Adipose tissue (tissue), 3 donors: ENCODE results near the gene BRD8. TPM values are rescaled to one million over a fixed set of nuclear protein-coding genes. Genes with fewer than 3 reads are reported as not detected.

Experiments
- H3K27ac ChIP-seq: one replicate; pipeline ENCODE4 v1.5.1; 2013; ENCODE audit warnings: low read depth, low read length
- WGBS, 3 donors: extraction: QIAGEN DNeasy Blood & Tissue Kit; methylation state at CpG; one replicate each; pipeline ENCODE4 v1.1.7; 2013; 5-methylcytosine and 5-hydroxymethylcytosine counted together
- polyA plus RNA-seq, 3 donors: library from polyadenylated mRNA; stranded (reverse); fragments of 200-250 nt; gene quantifications; one replicate each; pipeline ENCODE4 v1.2.3, GENCODE V29; 2013
- donor health status: healthy with polysubstance abuse.
- donor health status: Bipolar disorder and iron deficiency.
- donor health status: healthy.

BRD8 gene
- polyA plus RNA-seq, 3 donors: 17.8 to 27.7 (median 21.8) TPM

DNA sequence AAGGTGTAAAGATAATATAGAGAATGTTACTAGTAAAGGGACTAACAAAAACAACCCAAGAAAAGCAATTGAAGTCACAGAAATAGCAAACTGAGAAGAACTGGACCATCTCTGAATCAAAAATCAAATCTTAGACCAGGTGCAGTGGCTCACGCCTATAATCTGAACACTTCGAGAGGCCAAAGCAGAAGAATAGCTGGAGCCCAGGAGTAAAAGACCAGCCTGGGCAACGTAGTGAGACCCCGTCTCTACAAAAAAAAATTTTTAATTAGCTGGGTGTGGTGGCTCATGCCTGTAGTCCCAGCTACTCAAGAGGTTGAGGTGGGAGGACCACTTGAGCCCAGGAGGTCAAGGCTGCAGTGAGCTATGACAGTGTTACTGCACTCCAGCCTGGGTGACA lies 67.2 kb downstream of the BRD8 start:
- WGBS, 3 donors: 71 to 88% (median 79%) methylated on average over 4 of the region's 4 CpGs
- no peak overlapping the region for H3K27ac ChIP-seq

DNA sequence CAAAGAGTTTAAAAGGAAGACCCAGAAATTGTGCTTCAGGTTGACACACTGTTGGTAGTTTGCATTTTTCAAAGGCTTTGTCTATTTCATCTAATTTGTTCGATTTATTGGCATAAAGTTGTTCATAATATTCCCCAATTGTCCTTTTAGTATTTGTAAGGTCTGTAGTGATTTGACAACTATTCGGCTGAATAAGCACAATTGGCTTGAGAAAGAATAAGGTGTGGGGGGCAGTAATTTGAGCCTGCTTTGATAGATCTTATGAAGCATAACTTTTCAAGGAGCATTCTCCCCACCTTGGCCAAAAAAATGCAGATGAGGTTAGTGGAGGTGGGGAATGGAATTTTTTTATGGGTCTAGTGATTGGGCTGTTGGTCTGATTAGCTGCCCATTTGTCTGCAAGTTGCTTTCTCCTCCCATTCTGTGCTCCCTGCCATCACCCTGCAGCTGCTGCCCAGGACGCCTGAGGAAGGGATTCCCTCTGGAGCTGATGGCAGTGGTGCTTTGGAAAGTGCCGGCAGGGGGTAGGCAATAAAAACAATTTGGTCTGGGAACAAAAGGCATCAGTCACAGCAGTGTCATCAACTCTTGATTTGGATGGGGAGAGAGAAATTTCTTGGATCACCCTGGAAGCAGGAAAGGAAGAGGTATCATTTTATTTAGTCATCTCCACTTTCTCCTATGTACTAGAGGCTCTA lies 68.0 kb downstream of the BRD8 start:
- no peak overlapping the region for H3K27ac ChIP-seq
- 51 to 65% (median 56%) methylated on average over 4 of the region's 4 CpGs for WGBS, 3 donors

DNA sequence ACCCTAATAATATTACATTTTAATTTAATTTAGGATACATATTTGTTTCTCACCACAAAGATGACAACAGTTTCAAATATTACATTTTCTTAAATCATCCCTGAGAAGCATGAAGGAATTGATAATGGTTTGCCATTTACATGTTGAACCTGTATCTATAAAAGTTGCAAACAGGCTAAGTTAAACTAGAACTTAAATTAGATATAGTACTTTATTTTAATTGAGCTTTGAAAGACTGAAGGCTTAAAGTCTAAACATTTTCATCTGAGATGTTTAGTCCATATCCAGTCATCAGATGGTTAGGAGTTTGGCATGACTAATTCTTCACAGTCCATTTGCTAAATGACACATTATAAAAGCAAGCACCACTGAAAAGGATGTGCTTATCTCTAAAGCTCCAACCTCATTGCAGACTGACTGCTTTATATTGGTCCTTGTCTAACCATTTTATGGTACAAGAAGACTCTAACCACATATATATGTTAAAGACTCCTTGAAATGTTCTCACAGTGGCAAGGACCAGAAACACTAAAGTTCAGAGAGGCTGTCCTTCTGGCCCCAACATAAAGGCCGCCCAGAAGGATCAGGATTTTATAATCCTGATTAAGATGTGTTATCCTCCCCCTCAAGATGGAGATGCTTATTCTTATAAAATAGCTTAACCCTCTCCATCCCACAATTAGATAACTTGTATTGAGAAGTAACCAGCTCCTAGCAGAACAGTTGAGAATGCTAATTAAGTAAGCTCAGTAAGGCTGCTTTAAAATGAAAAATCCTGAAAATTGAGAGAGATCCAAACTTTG lies 68.8 kb downstream of the BRD8 start:
- 69 to 90% (median 86%) methylated on average over 1 of the region's 1 CpG for WGBS, 3 donors
- H3K27ac ChIP-seq: no peak overlapping the region

DNA sequence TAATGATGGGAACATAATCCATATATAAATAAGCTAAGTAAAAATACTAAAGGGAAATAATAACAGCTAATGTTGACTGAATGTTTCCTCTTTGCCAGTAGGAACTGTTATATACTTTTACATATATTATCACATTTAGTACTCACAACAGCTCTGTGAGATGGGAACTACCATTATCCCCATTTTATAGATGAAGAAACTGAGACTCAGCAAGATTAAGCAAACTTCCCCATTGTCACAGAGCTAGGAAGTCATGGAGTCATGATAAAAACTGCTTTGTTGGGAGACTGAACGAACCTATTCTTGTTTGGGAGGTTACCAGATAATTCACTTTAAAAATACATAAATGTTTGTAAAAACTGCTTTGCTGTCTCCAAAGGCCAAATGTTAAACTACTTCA lies 71.2 kb downstream of the BRD8 start:
- no peak overlapping the region for H3K27ac ChIP-seq
- 32 to 39% (median 38%) methylated on average over 1 of the region's 1 CpG for WGBS, 3 donors

DNA sequence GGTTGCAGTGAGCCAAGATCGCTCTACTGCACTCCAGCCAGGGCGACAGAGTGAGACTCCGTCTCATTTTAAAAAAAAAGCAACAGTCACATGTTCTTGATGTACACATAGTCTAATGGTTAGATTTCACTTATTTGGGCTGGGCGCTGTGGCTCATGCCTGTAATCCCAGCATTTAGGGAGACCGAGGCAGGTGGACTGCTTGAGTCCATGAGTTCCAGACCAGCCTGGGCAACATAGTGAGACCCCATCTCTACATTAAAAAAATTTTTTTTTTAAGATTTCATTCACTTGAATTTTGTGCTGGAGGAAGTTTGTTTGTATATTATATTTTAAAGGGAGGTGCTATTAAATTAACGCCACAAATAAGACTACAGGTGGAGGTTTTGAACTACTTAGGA lies 72.7 kb downstream of the BRD8 start:
- 90 to 95% (median 94%) methylated on average over 6 of the region's 6 CpGs for WGBS, 3 donors
- no peak overlapping the region for H3K27ac ChIP-seq

DNA sequence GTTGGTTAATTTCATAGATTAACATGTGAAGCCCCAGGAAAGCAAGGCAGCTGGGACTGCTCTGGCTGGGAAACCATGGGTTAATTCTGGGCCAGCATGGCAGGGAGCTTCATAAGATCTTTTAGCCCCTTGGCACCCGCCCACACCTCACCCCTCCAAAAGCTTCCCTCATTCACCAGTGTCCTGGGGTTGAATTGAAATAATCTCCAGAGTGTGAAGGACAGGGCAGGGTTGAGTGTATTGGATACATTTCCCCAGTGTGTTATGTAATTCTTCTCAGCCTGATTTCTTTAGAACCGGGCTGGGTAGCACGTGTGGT lies 75.2 kb downstream of the BRD8 start:
- H3K27ac ChIP-seq: no peak overlapping the region
- 16 to 33% (median 23%) methylated on average over 3 of the region's 3 CpGs for WGBS, 3 donors

DNA sequence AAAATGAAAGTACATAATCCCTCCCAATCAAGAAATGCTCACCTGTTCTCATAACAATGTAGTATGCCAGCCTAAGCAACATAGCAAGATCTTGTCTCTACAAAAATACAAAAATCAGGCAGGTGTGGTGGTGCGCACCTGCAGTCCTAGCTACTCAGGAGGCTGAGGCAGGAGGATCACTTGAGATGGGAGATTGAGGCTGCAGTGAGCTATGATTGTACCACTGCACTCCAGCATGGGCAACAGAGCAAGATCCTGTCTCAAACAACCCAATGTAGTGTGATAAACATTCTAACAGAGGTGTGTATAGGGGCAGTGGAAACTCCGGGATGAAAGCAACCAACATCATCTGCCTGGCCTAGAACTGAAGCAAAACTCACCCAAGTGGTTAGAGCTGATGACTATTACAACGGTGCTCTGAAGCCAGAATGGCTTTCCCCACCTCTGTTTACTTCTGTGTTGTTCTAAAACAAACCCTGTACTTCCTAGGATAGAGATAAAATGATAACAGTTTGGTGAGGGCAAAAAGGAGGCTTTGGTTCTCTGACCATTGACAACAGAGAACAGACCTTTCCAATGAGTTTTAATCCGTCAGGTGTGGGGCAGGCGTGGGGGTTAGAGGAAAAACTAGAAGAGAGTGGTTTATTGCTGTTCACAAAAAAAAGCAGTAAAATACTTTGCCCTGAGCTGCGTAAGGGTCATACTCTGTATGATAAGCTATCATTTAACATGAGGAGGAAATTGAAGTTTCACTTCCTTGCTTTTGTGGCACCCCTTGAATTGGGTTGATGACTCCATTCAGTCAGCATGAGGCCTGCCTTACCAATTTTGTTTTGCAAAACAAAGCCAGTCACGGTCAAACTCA lies 75.7 kb downstream of the BRD8 start:
- 63 to 71% (median 67%) methylated on average over 7 of the region's 7 CpGs for WGBS, 3 donors
- no peak overlapping the region for H3K27ac ChIP-seq

DNA sequence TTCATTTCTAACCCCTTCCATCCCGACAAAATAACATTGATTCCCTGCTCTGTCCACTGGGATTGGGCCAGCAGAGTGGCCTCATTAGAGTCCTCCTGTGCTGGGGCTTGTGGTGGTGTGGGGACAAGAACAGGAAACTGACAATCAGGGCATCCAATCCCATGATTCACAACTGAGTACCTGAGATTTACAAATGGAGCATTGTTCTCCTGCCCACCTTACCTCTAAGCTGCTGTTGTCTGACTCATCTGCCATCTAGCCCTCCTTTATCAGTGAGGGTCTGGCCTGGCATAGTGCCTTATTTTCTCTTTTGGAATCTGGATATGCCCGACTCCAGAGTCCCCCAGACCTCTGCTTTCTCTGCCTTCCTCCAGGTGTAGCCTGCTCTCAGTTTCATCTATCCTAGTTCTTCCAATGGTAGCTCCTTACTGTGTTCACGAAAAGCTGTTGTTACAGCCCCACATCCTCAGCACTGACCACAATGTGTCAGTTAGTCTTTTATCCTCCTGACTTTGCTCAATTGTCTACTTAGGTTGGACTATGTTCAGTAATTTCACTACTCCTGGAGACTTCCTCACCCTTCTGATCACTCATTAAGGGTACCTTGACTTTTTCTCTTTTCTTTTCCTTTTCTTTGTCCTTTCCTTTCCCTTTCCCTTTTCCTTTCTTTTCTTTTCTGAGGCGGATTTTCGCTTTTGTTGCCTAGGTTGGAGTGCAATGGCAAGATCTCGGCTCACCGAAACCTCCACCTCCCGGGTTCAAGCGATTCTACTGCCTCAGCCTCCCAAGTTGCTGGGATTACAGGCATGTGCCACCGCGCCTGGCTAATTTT lies 81.2 kb downstream of the BRD8 start:
- WGBS, 3 donors: 88 to 90% (median 88%) methylated on average over 11 of the region's 11 CpGs
- H3K27ac ChIP-seq: no peak overlapping the region

DNA sequence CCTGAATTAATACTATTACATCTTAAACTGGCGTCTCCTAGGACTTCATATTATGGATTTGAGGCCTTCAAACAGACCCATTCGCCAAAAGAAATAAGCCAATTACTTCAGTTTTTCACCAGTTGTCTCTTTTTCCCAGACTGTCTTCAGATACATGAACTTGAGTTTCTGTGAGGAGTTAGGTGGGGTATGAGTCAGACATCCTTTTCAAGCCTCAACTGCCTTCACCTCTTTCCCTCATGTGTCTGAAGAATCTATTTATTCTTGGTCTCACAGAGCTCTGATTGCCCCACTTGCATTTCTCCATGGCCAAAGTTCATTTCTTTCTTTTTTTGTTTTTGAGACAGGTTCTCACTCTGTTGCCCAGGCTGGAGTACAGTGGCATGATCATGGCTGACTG lies 82.1 kb downstream of the BRD8 start:
- 80 to 86% (median 82%) methylated on average over 2 of the region's 2 CpGs for WGBS, 3 donors
- no peak overlapping the region for H3K27ac ChIP-seq

DNA sequence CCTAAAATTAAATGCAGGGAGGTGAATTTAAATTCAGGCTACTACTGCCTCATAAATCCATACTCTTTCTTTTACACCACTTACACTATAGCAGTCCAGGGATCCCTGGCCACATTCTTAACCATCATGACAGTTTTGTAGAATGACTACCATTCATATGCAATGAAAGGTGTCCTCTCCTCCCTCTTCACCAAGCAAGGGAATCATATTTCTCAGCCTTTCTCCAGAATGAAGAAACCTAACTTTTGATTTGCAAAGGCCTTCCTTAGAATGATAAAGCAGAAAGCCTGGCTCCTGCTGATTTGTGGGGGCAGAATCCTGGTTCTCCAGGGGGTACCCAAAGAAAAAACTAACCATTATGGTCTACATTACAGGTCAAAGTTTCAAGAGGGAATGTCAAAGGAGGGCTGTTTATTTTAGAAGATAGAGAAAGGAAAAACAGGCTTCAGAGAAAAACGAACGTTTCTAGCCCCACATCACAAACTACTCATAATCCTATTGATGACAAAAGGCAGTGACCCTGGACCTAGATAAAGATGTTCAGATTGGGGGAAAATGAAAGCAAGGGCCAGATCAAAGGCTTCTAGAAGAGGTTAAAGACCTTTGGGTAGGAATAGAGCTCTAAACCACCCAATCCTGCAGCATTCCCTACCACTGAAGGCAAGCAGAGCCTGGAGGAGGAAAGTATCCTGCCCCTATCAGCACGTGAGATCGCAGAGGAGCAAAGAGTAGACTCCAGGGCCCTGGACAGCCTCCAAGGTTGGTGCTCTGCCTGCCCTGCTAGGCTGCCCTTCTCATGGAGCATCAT lies 83.1 kb downstream of the BRD8 start:
- WGBS, 3 donors: 46 to 57% (median 51%) methylated on average over 4 of the region's 4 CpGs
- H3K27ac ChIP-seq: no peak overlapping the region

DNA sequence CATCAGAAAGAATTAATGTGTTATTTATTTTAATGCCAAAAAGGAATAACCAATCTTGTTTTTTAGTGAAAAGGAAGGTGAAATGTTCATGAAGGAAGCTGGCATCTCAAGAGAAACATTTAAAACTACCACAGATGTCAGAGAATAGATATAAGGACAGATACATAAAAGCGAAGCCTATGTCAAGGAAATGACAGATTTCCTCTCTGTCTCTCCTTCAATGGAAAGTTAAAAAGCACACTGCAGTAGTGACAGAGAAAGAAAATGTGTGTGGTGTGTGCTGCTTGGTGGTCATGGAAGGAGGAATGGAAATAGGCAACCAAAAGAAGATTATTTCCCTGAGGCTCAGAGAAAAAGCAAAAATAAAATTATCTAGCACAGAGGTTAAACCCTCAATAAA lies 85.4 kb downstream of the BRD8 start:
- WGBS, 3 donors: 42 to 58% (median 51%) methylated on average over 1 of the region's 1 CpG
- H3K27ac ChIP-seq: no peak overlapping the region

DNA sequence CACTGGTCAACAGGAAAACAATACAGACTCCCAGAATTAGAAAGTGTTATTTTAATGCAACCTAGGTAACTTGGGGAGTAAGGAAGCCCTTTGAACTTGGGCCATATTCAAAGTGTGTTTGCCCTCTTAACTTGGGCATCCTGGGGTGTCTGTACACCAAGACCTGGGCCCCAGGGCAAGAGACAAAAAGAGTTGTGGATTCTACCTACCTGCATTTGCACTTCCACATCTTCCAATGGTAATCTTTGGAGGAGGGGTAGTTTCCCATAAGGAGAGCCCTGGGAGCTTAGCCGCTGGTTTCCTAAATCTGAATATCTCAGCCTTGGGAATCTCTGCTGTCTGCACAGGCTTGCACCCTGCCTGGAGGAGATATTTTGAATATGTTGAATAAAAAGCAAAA lies 86.1 kb downstream of the BRD8 start:
- WGBS, 3 donors: 62 to 87% (median 86%) methylated on average over 1 of the region's 1 CpG
- no peak overlapping the region for H3K27ac ChIP-seq

DNA sequence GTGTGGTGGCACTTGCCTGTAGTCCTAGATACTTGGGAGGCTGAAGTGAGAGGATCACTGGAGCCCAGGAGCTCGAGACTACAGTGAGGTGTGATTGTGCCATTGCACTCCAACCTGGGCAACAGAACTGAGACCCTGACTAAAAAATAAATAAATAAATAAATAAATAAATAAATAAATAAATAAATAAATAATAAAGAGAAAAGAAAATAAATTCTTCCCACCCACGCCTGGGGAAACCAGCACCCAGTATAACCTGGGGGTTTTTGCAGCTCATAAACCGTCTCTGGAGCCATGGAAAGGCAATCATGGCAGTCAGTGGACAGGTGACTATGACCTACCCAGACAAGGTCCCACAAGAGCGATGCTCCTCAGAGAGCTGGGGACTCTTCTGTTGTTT lies 86.7 kb downstream of the BRD8 start:
- WGBS, 3 donors: 84 to 87% (median 85%) methylated on average over 4 of the region's 4 CpGs
- H3K27ac ChIP-seq: no peak overlapping the region

Other genes starting within 250 kb of the BRD8 start
- gene FAM13B, start 145.6 kb downstream of the BRD8 start, polyA plus RNA-seq: 10 to 100 TPM in 1 of 3 donors, 1 to 10 TPM in 2; 4.3 to 15.5 (median 9.7) TPM
- not detected for gene WNT8A, start 94.6 kb downstream of the BRD8 start, polyA plus RNA-seq
- gene NME5, start 39.2 kb downstream of the BRD8 start, polyA plus RNA-seq: 1 to 10 TPM; 1.2 to 3.0 (median 2.0) TPM
- gene KIF20A, start 482 bp upstream of the BRD8 start, polyA plus RNA-seq: under 1 TPM; 0.11 to 0.18 (median 0.16) TPM
- 10 to 100 TPM in 2 of 3 donors, 1 to 10 TPM in 1; 6.0 to 12.4 (median 12.3) TPM for gene CDC23, start 34.7 kb upstream of the BRD8 start, polyA plus RNA-seq
- under 1 TPM; 0.28 to 0.90 (median 0.56) TPM for gene GFRA3, start 96.0 kb upstream of the BRD8 start, polyA plus RNA-seq
- gene CDC25C, start 153.2 kb upstream of the BRD8 start, polyA plus RNA-seq: 1 to 10 TPM in 1 of 3 donors, under 1 TPM in 2; 0.03 to 1.2 (median 0.07) TPM
- gene FAM53C, start 159.6 kb upstream of the BRD8 start, polyA plus RNA-seq: 10 to 100 TPM; 12.4 to 25.9 (median 15.5) TPM
- gene KDM3B, start 174.1 kb upstream of the BRD8 start, polyA plus RNA-seq: 10 to 100 TPM; 14.2 to 26.7 (median 22.9) TPM